Gastrocnemius medialis (tissue), 4 donors: Measurements from ENCODE around the gene LRFN4. TPM values are rescaled to one million over a fixed set of nuclear protein-coding genes. Genes with fewer than 3 reads are reported as not detected.
"Not testable (repeated sequence)": the region's sequence is repeated elsewhere in the genome, so short reads cannot be mapped to it uniquely, and the experiment has no call there.

Experiments used
- ATAC-seq, 2 donors: fragments of 150-250 bp; one replicate each; pipeline ENCODE4 v1.9.1; 2016
- DNase-seq, 2 donors: peaks; one replicate each; pipeline ENCODE4 v3.0.0-alpha.2; 2019
- H3K27ac ChIP-seq, 4 donors: fragments of 200-600 bp; sonication (generic); 1 replicate in 1 of 4; 2 replicates in 3 of 4; pipeline ENCODE4 v1.5.1; 2016 to 2018; ENCODE audit warnings: mild to moderate bottlenecking in 2 of 4, moderate library complexity in 1 of 4
- H3K27me3 ChIP-seq, 3 donors: fragments of 200-600 bp; sonication (generic) in 2 of 3; 1 replicate in 1 of 3; 2 replicates in 2 of 3; pipeline versions ENCODE4 v1.5.1 to v1.6.0; 2016 to 2019; ENCODE audit warnings: mild to moderate bottlenecking in 1 of 3, moderate library complexity in 1 of 3
- H3K36me3 ChIP-seq, 2 donors: fragments of 200-600 bp; sonication (generic) in 1 of 2; one replicate each; pipeline ENCODE4 v1.5.1; 2017 to 2018
- H3K4me1 ChIP-seq, 2 donors: fragments of 200-600 bp; sonication (generic) in 1 of 2; one replicate each; pipeline ENCODE4 v1.5.1; 2016 to 2017; ENCODE audit warnings: mild to moderate bottlenecking in 2 of 2
- H3K4me3 ChIP-seq, 4 donors: fragments of 200-600 bp; sonication (generic) in 3 of 4; 1 replicate in 1 of 4; 2 replicates in 3 of 4; pipeline ENCODE4 v1.5.1; 2016 to 2019; ENCODE audit warnings: mild to moderate bottlenecking in 2 of 4
- H3K9me3 ChIP-seq, 3 donors: fragments of 200-600 bp; sonication (generic) in 2 of 3; 1 replicate in 1 of 3; 2 replicates in 2 of 3; pipeline ENCODE4 v1.5.1; 2016 to 2019
- CTCF ChIP-seq, 5 experiments: fragments of 450-650 bp in 3 of 5; fragments of 200-600 bp in 2 of 5; sonication (generic) in 2 of 5; IDR thresholded peaks in 4 of 5; conservative IDR thresholded peaks in 1 of 5; 1 replicate in 4 of 5; 2 replicates in 1 of 5; pipeline ENCODE4 v1.5.1; 2016 to 2019; ENCODE audit warnings: antibody characterized with exemption in 5 of 5, mild to moderate bottlenecking in 3 of 5, moderate library complexity in 3 of 5
- POLR2A ChIP-seq, 2 donors: fragments of 450-650 bp; IDR thresholded peaks; one replicate each; pipeline ENCODE4 v1.6.1; 2017; ENCODE audit warnings: antibody characterized with exemption in 2 of 2, mild to moderate bottlenecking in 2 of 2, moderate library complexity in 2 of 2
- in situ Hi-C, 4 donors: fragments of 200-750 bp; cut with MboI; loops; one replicate each; pipeline versions ENCODE4 v1.15.0 to v1.8.0; 2017; ENCODE audit warnings: low sequenced_read_pairs in 4 of 4
- intact Hi-C: fragments of 100-400 bp; cut with DNase I; formaldehyde crosslinking; loops from one replicate; pipeline ENCODE4 v1.15.1; 2023; ENCODE audit warnings: low total_unique reads
- total RNA-seq, 4 donors: library from RNA; depleted of rRNA; stranded (reverse); fragments of >200 nt; gene quantifications; one replicate each; pipeline versions ENCODE4 v1.1.0 to v1.2.3, GENCODE V29; 2016

The LRFN4 gene
- total RNA-seq, 4 donors from 2014 or later: 8.6 to 12.1 (median 10.1) TPM

- ATAC-seq (no peak), DNase-seq (no peak)
- no peak overlapping the region for H3K4me3 ChIP-seq
- no peaks in the 10 kb centered on the region for H3K27me3 ChIP-seq
- in situ Hi-C loops: no loop called here
- no peak overlapping the region for H3K27ac ChIP-seq
- TF ChIP-seq CTCF (IDR thresholded peaks at IDR 0.05 in 4 of 5, conservative IDR thresholded peaks at IDR 0.05 in 1 of 5): no peak
- TF ChIP-seq POLR2A (IDR thresholded peaks at IDR 0.05): no peak
- no peaks in the 10 kb centered on the region for H3K4me1 ChIP-seq
- intact Hi-C loops: no loop called here
- H3K36me3 ChIP-seq: no peaks in the 10 kb centered on the region
- H3K9me3 ChIP-seq: no peaks in the 10 kb centered on the region
Measured at GRCh38 chr11:66823700-66824099, 33.2 kb upstream of the LRFN4 start.

- DNase-seq, in situ Hi-C loops, H3K27ac ChIP-seq, H3K9me3 ChIP-seq, intact Hi-C loops, ATAC-seq, H3K36me3 ChIP-seq, H3K4me1 ChIP-seq, H3K4me3 ChIP-seq, H3K27me3 ChIP-seq: not testable (repeated sequence)
Measured at GRCh38 chr11:66824573-66824972, 32.3 kb upstream of the LRFN4 start.

- Histone ChIP-seq H3K36me3 (no peaks in the 10 kb centered on the region), H3K4me1 (no peaks in the 10 kb centered on the region), H3K9me3 (no peaks in the 10 kb centered on the region), H3K4me3 (no peak overlapping the region), H3K27ac (no peak overlapping the region), H3K27me3 (no peaks in the 10 kb centered on the region)
- ATAC-seq: peak in 1 of 2 donors; percentile 3
- no peak for TF ChIP-seq CTCF (IDR thresholded peaks at IDR 0.05 in 4 of 5, conservative IDR thresholded peaks at IDR 0.05 in 1 of 5)
- no peak for TF ChIP-seq POLR2A (IDR thresholded peaks at IDR 0.05)
- DNase-seq: no peak
- in situ Hi-C loops: loop anchor here (5.0 to 25.0 kb wide), 5 partner anchors 140 to 430 kb away; partner anchors contain the start of genes CCDC87 (in 2 of the 4), CCS (in 2 of the 4) and NPAS4 (in 1 of the 4)
- intact Hi-C loops: loop anchor here (1.0 to 10.0 kb wide), 3 partner anchors 140 to 426 kb away; partner anchors contain the start of genes CCDC87 and CCS
Measured at GRCh38 chr11:66834539-66834845, 22.4 kb upstream of the LRFN4 start.

GRCh38 chr11:66834943-66835342, 21.9 kb upstream of the LRFN4 start:
- TF ChIP-seq CTCF (IDR thresholded peaks at IDR 0.05 in 4 of 5, conservative IDR thresholded peaks at IDR 0.05 in 1 of 5): no peak
- TF ChIP-seq POLR2A (IDR thresholded peaks at IDR 0.05): no peak
- in situ Hi-C loops: loop anchor here (5.0 to 25.0 kb wide), 5 partner anchors 140 to 430 kb away; partner anchors contain the start of genes CCDC87 (in 2 of the 4), CCS (in 2 of the 4) and NPAS4 (in 1 of the 4)

GRCh38 chr11:66835768-66836405, 21.0 kb upstream of the LRFN4 start:
- intact Hi-C loops: loop anchor here (2.0 to 10.0 kb wide), 2 partner anchors 241 to 427 kb away; partner anchors contain the start of genes CCDC87 and CCS
- ATAC-seq: no peak

More at GRCh38 chr11:66834943-66835342, 21.9 kb upstream of the LRFN4 start:
- Histone ChIP-seq H3K4me3 (no peak overlapping the region), H3K9me3 (no peaks in the 10 kb centered on the region), H3K4me1 (no peaks in the 10 kb centered on the region), H3K36me3 (no peaks in the 10 kb centered on the region), H3K27ac (no peak overlapping the region), H3K27me3 (no peaks in the 10 kb centered on the region)
- intact Hi-C loops: loop anchor here (1.0 to 10.0 kb wide), 3 partner anchors 141 to 426 kb away; partner anchors contain the start of genes CCDC87 and CCS
- no peak for ATAC-seq
- DNase-seq: no peak

More at GRCh38 chr11:66835768-66836405, 21.0 kb upstream of the LRFN4 start:
- H3K9me3 ChIP-seq: no peaks in the 10 kb centered on the region
- H3K27me3 ChIP-seq: no peaks in the 10 kb centered on the region
- no peaks in the 10 kb centered on the region for H3K4me1 ChIP-seq
- in situ Hi-C loops: loop anchor here (10.0 to 25.0 kb wide), 4 partner anchors 141 to 431 kb away; partner anchors contain the start of genes CCDC87 (in 2 of the 4), CCS (in 2 of the 4) and NPAS4 (in 1 of the 4)
- no peak overlapping the region for H3K27ac ChIP-seq
- H3K36me3 ChIP-seq: no peaks in the 10 kb centered on the region
- TF ChIP-seq CTCF (IDR thresholded peaks at IDR 0.05 in 4 of 5, conservative IDR thresholded peaks at IDR 0.05 in 1 of 5): no peak
- TF ChIP-seq POLR2A (IDR thresholded peaks at IDR 0.05): no peak
- DNase-seq: no peak
- H3K4me3 ChIP-seq: no peak overlapping the region
